A375 (cell line): Measurements from ENCODE around the gene PREP. TPM values are rescaled to one million over a fixed set of nuclear protein-coding genes. Genes with fewer than 3 reads are reported as not detected.

Source experiments
- total RNA-seq: library from RNA; depleted of rRNA; stranded (reverse); fragments of >200 nt; shearing (Covaris generic); gene quantifications from 2 replicates; pipeline ENCODE4 v1.2.3, GENCODE V29; 2014; rRNA removed

The PREP gene
- total RNA-seq = 15.8 and 18.1 TPM in 2 replicates

DNA sequence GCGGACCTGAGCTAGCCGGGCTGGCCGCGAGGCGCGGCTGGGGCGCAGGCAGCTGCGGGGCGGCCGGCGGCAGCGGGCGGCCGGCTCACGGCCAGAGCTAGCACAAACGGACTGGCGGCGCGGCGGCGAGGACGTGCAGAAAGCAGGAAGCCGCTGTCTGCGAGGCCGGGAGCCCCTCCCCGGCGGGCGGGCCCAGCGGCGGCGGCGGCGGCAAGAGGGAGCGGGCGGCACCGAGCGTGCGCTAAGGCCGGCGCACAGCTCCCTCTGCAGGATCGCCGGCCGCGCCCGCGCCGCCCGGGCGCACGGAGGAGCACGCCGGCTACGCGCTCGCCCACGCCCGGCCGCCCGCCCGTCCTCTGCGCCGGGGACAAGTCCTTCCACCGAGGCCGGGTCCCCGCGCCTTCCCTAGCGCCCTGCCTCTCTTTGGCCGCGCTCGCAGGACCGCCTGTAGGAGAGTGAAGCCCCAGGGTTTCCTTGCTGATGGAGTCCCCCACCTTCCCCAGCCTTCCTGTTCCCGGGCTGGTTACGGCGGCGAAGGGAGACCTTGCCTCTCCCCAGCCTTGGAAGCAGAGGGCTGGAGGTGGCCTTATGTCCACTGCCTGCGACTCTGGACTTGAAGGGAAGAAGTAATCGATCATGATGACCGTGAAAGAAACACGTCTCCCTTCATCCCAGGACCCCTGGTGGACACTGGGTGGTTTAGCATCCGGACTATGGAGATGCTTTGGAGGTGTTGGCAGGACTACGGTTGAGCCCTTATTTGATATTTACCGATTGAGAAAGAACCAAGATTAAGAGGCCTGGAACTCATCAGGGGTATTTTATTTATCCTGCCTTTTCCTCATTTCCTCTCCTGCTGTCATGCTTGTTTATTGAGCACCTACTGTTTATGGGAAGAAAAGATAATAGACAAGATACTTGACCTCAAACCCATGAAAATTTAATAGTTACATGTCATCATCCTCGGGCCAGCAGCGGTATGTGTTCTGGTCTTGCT is at the start of gene PREP:
Gene PREP, minus strand, starts transcription at position 144 of the 997 bp plus-strand sequence. CDS start 191 bp downstream, outside the sequence.

Other genes starting within 250 kb of the PREP start
- gene POPDC3, start 223.1 kb downstream of the PREP start, total RNA-seq = 30.0 and 40.5 TPM in 2 replicates